Measurements from ENCODE around the gene BAMBI.

DNA sequence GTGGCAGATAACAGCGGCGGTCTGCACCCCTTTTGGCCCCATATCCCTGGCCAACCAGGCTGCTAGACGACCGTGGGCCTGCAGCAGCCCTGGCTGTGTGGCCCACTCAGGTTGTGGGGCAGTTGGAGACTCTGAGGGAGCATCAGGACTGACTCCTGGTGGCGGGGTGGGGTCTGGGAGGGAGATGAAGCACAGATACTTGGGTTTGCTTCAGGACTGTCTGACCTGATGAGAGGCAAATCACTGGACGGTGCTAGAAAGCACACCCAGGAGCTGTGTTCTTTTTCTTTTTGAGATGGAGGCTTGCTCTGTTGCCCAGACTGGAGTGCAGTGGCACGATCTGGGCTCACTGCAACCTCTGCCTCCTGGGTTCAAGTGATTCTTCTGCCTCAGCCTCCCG, 28.2 kb downstream of the BAMBI start:
- TF ChIP-seq, protein P1, sequence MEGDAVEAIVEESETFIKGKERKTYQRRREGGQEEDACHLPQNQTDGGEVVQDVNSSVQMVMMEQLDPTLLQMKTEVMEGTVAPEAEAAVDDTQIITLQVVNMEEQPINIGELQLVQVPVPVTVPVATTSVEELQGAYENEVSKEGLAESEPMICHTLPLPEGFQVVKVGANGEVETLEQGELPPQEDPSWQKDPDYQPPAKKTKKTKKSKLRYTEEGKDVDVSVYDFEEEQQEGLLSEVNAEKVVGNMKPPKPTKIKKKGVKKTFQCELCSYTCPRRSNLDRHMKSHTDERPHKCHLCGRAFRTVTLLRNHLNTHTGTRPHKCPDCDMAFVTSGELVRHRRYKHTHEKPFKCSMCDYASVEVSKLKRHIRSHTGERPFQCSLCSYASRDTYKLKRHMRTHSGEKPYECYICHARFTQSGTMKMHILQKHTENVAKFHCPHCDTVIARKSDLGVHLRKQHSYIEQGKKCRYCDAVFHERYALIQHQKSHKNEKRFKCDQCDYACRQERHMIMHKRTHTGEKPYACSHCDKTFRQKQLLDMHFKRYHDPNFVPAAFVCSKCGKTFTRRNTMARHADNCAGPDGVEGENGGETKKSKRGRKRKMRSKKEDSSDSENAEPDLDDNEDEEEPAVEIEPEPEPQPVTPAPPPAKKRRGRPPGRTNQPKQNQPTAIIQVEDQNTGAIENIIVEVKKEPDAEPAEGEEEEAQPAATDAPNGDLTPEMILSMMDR (IDR thresholded peaks at IDR 0.05; ENCODE audit: poor library complexity, severe bottlenecking) = no peak
- TF ChIP-seq POLR2AphosphoS5 (IDR thresholded peaks at IDR 0.05) (no peak), TAF1 (IDR thresholded peaks at IDR 0.05; ENCODE audit: low read depth) (no peak)
